AG09319 (cell line): ENCODE measurements around the gene TMEM25.

Source experiments
- DNase-seq: peaks from one replicate; pipeline ENCODE4 v3.0.0-alpha.2; 2010; ENCODE audit warnings: low read depth; ENCODE audit errors: extremely low read depth
- CTCF ChIP-seq: IDR thresholded peaks from 2 replicates; pipeline ENCODE4 v1.5.1; 2011; ENCODE audit warnings: low read depth, mild to moderate bottlenecking, inconsistent platforms, low read length, moderate library complexity

TMEM25 gene

GRCh38 chr11:118503216-118503615 lies 27.8 kb upstream of the TMEM25 start:
- TF ChIP-seq CTCF: no peak
- DNase-seq: no peak

GRCh38 chr11:118511601-118512000 lies 19.4 kb upstream of the TMEM25 start:
- TF ChIP-seq CTCF: no peak
- DNase-seq: no peak

GRCh38 chr11:118514103-118514502 lies 16.9 kb upstream of the TMEM25 start:
- no peak for DNase-seq

GRCh38 chr11:118519549-118519948 lies 11.4 kb upstream of the TMEM25 start:
- no peak for TF ChIP-seq CTCF
- DNase-seq: no peak

More at GRCh38 chr11:118514103-118514502, 16.9 kb upstream of the TMEM25 start:
- TF ChIP-seq CTCF: no peak

- no peak for DNase-seq
- no peak for TF ChIP-seq CTCF
Measured at GRCh38 chr11:118521892-118522311, 9.1 kb upstream of the TMEM25 start.

GRCh38 chr11:118522571-118523072 lies 8.4 kb upstream of the TMEM25 start:
- no peak for DNase-seq
- peak; percentile 36 for TF ChIP-seq CTCF

- no peak for DNase-seq
- TF ChIP-seq CTCF: no peak
Measured at GRCh38 chr11:118524356-118524755, 6.6 kb upstream of the TMEM25 start.
